ENCODE data around the gene ADRA2B. TPM values are rescaled to one million over a fixed set of nuclear protein-coding genes. Genes with fewer than 3 reads are reported as not detected.
"Not testable (repeated sequence)": the region's sequence is repeated elsewhere in the genome, so short reads cannot be mapped to it uniquely, and the experiment has no call there.

ADRA2B gene
- total RNA-seq, 6 experiments from 2014 or later: 1.7 to 8.1 (median 3.2) TPM

- intact Hi-C loops (cut with DNase I); H3K27ac ChIP-seq; H3K27me3 ChIP-seq; DNase-seq; ATAC-seq; H3K4me3 ChIP-seq; H3K9me3 ChIP-seq; H3K36me3 ChIP-seq: not testable (repeated sequence)
- H3K4me1 ChIP-seq: peaks cover 0 to 11% (median 0%) of the 10 kb centered on the region in 4 donors
- 55% methylated on average over 2 of the region's 2 CpGs for WGBS (ENCODE audit: insufficient coverage, low coverage, low lambda C conversion rate, missing lambda C conversion rate)
Observed at GRCh38 chr2:96067098-96067660, 49.2 kb downstream of the ADRA2B start.

- intact Hi-C loops (cut with DNase I); H3K27me3 ChIP-seq; H3K9me3 ChIP-seq; H3K36me3 ChIP-seq; H3K4me3 ChIP-seq; H3K27ac ChIP-seq; ATAC-seq: not testable (repeated sequence)
- WGBS (ENCODE audit: insufficient coverage, low coverage, low lambda C conversion rate, missing lambda C conversion rate): 100% methylated on average over 1 of the region's 7 CpGs
- peaks cover 0 to 11% (median 0%) of the 10 kb centered on the region in 4 donors for H3K4me1 ChIP-seq
- peak in 1 of 3 donors; percentile 42 for DNase-seq
Observed at GRCh38 chr2:96066511-96066910, 49.9 kb downstream of the ADRA2B start.

GRCh38 chr2:96065954-96066353 is 50.4 kb downstream of the ADRA2B start:
- ATAC-seq; H3K27me3 ChIP-seq; H3K9me3 ChIP-seq; intact Hi-C loops (cut with DNase I); H3K36me3 ChIP-seq; H3K27ac ChIP-seq; H3K4me3 ChIP-seq: not testable (repeated sequence)
- DNase-seq: peak in 1 of 3 donors; percentile 52
- 83% methylated on average over 1 of the region's 4 CpGs for WGBS (ENCODE audit: insufficient coverage, low coverage, low lambda C conversion rate, missing lambda C conversion rate)
- peaks cover 0 to 11% (median 0%) of the 10 kb centered on the region in 4 donors for H3K4me1 ChIP-seq

DNA sequence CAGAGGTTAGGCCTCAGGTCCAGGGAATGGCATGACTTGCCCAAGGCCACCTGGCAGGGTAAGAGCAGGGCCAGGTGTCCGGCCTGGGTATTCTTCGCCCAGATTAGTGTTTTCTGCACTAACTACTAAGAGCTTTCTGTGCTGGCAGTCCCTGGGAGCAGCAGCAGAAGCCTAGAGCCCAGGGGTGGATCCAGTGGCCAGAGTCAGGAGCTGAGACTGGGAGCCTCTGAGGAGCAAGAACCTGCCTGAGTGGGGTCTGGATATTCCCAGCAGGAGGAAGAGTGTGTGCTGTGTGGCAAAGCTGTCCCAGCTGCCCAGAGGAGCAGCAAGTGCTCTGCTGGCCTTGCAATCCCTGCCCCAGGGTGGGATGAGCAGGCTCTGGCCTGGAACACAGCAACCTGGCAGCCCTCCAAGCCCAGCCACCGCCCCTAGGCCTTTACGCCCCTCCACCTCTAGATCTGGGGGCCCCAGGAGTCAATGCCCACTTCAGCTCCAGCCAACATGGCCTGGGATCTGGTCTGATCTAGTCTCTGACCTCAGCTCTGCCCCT is 50.9 kb downstream of the ADRA2B start:
- DNase-seq: peak in 1 of 3 donors; percentile 56

DNA sequence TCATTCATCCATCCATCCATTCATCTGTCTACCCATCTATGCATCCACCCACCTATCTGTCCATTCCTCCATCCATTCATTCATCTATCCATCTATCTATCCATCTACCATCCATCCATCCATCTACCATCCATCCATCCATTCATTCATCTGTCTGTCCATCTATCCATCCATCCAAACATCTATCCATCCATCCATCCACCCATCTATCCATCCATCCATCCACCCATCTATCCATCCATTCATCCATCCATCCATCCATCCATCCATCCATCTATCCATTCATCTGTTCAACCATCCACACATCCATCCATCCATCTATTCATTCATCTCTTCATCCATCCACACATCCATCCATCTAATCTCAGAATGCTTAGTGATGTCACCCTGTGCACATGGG is 51.6 kb downstream of the ADRA2B start:
- H3K9me3 ChIP-seq; H3K4me3 ChIP-seq; ATAC-seq; H3K27ac ChIP-seq; DNase-seq; H3K36me3 ChIP-seq; intact Hi-C loops (cut with DNase I); H3K27me3 ChIP-seq: not testable (repeated sequence)
- H3K4me1 ChIP-seq: peaks cover 0 to 11% (median 0%) of the 10 kb centered on the region in 4 donors

More for the DNA sequence above, 50.9 kb downstream of the ADRA2B start:
- no peak overlapping the region for H3K27ac ChIP-seq
- no peaks in the 10 kb centered on the region for H3K36me3 ChIP-seq
- H3K27me3 ChIP-seq: no peaks in the 10 kb centered on the region
- no peak for ATAC-seq
- intact Hi-C loops (cut with DNase I): no loop called here
- H3K4me1 ChIP-seq: peaks cover 0 to 11% (median 0%) of the 10 kb centered on the region in 4 donors
- no peak overlapping the region for H3K4me3 ChIP-seq
- no peak for TF ChIP-seq POLR2A (IDR thresholded peaks at IDR 0.05)
- no peak for TF ChIP-seq CTCF (IDR thresholded peaks at IDR 0.05)
- WGBS (ENCODE audit: insufficient coverage, low coverage, low lambda C conversion rate, missing lambda C conversion rate): no CpG with 5 or more reads among the region's 4 CpGs
- no peaks in the 10 kb centered on the region for H3K9me3 ChIP-seq

DNA sequence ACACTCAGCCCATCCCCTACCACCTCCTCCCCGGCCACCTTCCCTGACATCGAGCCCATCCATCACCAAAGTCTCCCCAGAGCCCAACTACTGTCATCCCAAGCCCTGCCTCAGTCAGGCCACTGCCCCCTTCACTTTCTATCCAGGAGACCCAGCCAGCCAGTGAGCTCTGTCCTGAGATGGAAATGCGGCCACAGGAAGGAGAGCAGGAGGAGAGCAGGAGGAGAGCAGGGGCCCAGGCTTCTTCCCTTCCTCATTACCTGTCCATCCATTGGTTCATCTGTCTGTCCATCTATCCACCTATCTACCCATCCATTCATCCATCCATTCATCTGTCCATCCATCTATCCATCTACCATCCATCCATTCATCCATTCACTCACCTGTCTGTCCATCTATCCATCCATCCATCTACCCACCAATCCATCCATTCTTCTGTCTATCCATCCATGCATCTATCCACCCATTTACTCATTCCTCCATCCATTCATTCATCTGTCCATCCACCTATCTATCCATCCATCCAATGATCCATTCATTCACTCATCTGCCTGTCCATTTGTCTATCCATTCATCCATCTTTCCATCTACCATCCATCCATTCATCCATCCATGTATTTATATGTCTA is 52.2 kb downstream of the ADRA2B start:
- H3K27me3 ChIP-seq; DNase-seq; intact Hi-C loops (cut with DNase I); H3K9me3 ChIP-seq; H3K36me3 ChIP-seq; H3K27ac ChIP-seq; ATAC-seq; H3K4me3 ChIP-seq: not testable (repeated sequence)
- H3K4me1 ChIP-seq: peaks cover 0 to 11% (median 0%) of the 10 kb centered on the region in 4 donors
- no CpG with 5 or more reads among the region's 3 CpGs for whole genome bisulfite sequencing (ENCODE audit: insufficient coverage, low coverage, low lambda C conversion rate, missing lambda C conversion rate)
